Transverse colon (tissue), 3 donors: ENCODE data around the gene GPC6.

ENCODE experiments used
- EP300 ChIP-seq: sonication (generic); formaldehyde crosslinking; IDR thresholded peaks from one replicate; pipeline ENCODE4 v1.6.1; 2017; ENCODE audit warnings: antibody characterized with exemption, low read depth
- POLR2A ChIP-seq: fragments of 450-650 bp; IDR thresholded peaks from one replicate; pipeline ENCODE4 v1.6.1; 2016; ENCODE audit warnings: antibody characterized with exemption, mild to moderate bottlenecking, moderate library complexity
- TF ChIP-seq, protein P1 (sequence below), 5 experiments: fragments of 200-600 bp in 3 of 5; fragments of 450-650 bp in 2 of 5; sonication (generic) in 3 of 5; IDR thresholded peaks; 1 replicate in 2 of 5; 2 replicates in 3 of 5; pipeline ENCODE4 v1.5.1; 2016 to 2017; ENCODE audit warnings: antibody characterized with exemption in 5 of 5, inconsistent platforms in 3 of 5, mild to moderate bottlenecking in 2 of 5, moderate library complexity in 1 of 5

DNA sequence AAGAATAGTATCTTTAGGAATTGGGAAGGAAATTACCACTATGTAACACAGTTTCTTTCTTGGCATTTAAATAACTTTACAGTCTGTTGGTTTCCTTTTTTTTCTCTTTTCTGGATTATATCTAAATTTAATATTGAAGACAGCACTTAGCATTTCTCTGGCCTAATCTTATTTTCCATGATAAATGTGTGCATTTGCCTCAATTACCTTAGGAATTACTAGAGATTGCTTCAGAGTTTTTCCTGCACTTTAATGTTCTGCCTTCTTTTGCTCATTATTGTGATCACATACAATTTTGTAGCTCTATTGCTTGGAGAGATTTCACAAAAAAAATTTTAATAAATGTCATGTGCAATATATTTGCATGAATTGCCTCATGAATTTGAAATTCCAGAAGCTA lies 1227.7 kb downstream of the GPC6 start:
- TF ChIP-seq, protein P1, sequence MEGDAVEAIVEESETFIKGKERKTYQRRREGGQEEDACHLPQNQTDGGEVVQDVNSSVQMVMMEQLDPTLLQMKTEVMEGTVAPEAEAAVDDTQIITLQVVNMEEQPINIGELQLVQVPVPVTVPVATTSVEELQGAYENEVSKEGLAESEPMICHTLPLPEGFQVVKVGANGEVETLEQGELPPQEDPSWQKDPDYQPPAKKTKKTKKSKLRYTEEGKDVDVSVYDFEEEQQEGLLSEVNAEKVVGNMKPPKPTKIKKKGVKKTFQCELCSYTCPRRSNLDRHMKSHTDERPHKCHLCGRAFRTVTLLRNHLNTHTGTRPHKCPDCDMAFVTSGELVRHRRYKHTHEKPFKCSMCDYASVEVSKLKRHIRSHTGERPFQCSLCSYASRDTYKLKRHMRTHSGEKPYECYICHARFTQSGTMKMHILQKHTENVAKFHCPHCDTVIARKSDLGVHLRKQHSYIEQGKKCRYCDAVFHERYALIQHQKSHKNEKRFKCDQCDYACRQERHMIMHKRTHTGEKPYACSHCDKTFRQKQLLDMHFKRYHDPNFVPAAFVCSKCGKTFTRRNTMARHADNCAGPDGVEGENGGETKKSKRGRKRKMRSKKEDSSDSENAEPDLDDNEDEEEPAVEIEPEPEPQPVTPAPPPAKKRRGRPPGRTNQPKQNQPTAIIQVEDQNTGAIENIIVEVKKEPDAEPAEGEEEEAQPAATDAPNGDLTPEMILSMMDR (IDR thresholded peaks at IDR 0.05) = no peak
- TF ChIP-seq POLR2A (no peak), EP300 (no peak)
